WI38 (cell line): ENCODE results near the gene KIF3A.

Source experiments
- H3K4me3 ChIP-seq: 2 replicates; pipeline ENCODE4 v1.5.1; 2011; ENCODE audit warnings: low read depth, mild to moderate bottlenecking, control low read depth, low read length
- TF ChIP-seq, protein P1 (sequence below): IDR thresholded peaks from 2 replicates; pipeline ENCODE4 v1.5.1; 2012; ENCODE audit warnings: low read depth, mild to moderate bottlenecking, control low read depth, low read length

Gene KIF3A

DNA sequence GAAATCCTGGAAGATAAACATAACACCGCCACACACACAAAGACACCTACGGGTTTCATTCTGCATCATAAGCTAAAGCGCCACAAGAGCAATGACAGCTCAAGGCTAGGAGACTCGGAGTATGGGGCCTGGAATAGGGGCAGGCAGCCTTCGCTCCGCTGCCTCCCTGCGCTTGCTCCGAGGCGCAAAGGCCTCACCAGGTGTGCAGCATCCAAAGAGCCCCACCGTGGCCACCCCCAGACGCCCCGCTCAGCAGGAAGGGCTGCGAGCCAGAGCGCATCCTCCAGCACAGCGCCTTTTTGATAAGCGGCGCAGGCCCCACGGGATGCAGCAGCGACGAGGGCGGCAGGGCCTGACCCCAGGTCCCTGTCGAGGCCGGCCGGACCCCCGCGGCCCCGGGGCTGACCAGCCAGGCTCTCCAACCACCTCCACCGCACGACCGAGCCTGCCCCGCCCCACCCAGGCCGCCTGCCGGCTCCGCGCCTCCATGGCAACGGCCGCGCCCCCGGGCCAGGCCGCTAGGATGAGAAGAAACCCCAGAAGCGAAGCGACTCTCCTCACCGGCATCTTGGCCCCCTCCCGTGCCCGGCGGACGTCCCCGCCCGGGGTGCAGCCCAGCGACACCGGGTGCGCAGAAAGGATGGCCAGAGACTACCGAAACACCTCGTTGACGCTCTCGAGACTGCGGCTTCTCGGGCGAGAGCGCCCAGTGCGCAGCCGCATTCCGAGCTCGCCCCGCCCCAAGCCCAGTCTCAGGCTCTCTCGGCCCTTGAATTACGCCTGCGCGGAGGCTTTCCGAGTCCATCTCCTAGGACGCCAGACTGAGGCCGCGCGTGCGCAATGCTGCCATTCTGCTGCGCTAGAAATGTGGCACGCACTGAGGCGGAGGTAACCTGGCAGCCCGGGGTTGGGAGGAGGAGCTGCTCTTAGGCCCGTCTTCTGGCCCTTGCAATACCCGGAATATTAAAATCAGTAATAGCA, at the start of gene KIF3A:
KIF3A (minus strand) TSS at position 694 of the 981 bp plus-strand sequence; CDS start at position 567, 127 bp downstream.
- TF ChIP-seq, protein P1, sequence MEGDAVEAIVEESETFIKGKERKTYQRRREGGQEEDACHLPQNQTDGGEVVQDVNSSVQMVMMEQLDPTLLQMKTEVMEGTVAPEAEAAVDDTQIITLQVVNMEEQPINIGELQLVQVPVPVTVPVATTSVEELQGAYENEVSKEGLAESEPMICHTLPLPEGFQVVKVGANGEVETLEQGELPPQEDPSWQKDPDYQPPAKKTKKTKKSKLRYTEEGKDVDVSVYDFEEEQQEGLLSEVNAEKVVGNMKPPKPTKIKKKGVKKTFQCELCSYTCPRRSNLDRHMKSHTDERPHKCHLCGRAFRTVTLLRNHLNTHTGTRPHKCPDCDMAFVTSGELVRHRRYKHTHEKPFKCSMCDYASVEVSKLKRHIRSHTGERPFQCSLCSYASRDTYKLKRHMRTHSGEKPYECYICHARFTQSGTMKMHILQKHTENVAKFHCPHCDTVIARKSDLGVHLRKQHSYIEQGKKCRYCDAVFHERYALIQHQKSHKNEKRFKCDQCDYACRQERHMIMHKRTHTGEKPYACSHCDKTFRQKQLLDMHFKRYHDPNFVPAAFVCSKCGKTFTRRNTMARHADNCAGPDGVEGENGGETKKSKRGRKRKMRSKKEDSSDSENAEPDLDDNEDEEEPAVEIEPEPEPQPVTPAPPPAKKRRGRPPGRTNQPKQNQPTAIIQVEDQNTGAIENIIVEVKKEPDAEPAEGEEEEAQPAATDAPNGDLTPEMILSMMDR, result no peak
- H3K4me3 ChIP-seq, result peak within 1 kb of the TSS; percentile 92

DNA sequence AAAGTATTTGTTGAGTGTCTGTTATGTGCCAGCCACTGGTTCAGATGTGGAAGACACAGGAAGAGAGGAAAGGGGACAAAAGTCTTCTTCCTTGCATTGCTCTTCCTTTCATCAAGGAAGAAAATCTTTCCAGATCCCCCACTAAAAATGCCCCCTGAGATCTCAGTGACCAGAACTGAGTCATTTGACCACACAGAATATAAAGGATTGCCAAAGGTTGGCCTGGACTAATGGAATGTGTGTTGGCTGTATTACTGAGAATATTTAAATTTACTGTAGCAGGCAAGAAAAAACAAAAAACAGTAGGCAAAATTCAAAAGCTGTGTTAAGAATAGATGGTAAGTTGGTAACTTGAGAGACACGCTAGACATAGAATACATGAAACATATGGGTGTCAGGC, 49.7 kb upstream of the KIF3A start:
- TF ChIP-seq, protein P1, result no peak
- H3K4me3 ChIP-seq, result no peak overlapping the region

DNA sequence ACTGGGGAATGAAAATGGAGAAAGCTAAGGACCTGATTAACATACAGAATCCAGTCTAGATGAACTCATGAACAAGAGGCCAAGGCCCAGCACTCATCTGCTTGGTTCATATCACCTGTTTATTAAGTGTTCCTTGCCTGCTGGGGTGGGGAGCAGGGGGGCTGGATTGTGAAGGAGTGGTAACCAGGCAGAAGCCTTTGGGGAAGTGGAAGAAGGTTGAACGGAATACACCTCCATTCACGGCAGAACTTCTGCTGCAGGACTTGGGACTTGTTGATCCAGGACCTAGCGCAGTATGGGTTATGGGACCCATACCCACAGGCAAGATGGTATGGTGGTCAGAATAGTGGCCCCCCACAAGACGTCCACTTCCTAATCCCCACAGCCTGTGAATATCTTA, 48.5 kb upstream of the KIF3A start:
- H3K4me3 ChIP-seq, result no peak overlapping the region
- TF ChIP-seq, protein P1, result no peak

DNA sequence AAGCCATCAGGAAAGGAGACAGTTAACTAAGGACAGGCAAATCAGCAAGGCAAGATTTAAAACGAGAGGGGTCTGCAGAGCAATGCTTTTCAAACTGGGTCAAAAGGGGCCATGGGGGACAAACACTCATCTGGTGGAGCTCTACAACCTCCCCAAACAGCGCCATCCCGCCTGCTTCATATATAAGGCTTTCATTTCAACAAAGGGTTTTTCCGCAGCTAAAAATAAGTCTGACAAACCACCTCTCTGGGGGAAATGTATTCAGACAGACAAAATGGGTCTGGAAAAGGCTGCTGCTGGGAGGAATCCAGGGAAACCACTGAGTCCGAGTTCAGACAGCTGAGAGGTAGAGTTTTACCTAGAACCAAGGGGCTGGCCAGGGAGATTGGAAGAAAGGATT, 48.0 kb upstream of the KIF3A start:
- no peak overlapping the region for H3K4me3 ChIP-seq
- TF ChIP-seq, protein P1, result no peak

- H3K4me3 ChIP-seq, result no peak overlapping the region
- TF ChIP-seq, protein P1, result no peak
Observed at GRCh38 chr5:132782101-132782500, 44.8 kb upstream of the KIF3A start.

DNA sequence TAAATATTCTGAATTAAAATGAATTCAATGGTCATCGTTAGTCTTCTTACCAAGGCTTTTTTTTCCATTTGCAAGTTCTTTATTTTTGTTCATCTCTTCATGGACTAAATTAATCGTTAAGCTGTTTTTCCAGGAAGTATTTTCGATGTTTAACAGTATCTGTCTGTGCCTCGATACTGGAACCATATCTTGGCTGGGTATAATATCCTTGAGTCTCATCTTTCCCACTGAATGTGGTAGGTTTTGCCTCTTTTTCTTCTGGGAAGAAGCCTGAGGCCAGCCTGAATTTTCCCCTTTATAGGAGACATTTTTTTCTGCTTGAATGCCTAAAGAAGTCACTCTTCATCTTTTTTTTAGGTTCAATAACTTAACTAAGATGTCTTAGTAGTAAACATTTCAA, 43.7 kb upstream of the KIF3A start:
- H3K4me3 ChIP-seq, result no peak overlapping the region
- TF ChIP-seq, protein P1, result no peak

DNA sequence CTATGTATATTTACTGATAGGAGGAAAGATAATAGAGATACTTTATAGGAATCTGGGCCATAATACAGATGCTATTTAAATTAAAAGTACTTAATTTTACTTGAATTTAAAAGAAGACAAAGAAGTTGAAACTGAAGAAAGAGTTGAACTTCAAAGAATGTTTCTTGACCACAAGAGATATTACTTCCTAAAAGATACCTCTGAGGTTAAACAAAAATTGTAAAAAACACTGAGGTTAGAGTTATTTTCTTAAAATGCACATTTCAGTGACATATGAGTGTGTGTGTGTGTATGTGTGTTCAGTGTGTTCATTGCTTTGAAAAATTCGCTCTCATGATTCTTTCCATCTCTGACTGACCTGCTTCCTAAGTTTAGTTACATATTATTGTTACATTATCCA, 43.2 kb upstream of the KIF3A start:
- TF ChIP-seq, protein P1, result no peak
- no peak overlapping the region for H3K4me3 ChIP-seq
